Endothelial cell of umbilical vein (primary cell): Measurements from ENCODE around the gene EDN2. TPM values are rescaled to one million over a fixed set of nuclear protein-coding genes. Genes with fewer than 3 reads are reported as not detected.

Source experiments
- BruUV-seq: library from RNA; stranded (reverse); fragments of 400-500 nt; replicated peaks from 2 replicates; lab custom pipeline; 2021; lab: Mats Ljungman, UMichigan
- CTCF ChIA-PET: fragments of 300-600, 350-600 bp; sonication (Branson Sonifier 250); formaldehyde crosslinking; loops from one replicate; lab custom pipeline; 2021; ENCODE audit warnings: antibody characterized with exemption, inconsistent platforms; lab: Charles Lee
- POLR2A ChIA-PET: fragments of 300-600, 350-600 bp; sonication (Branson Sonifier 250); formaldehyde crosslinking; loops from one replicate; lab custom pipeline; 2021; ENCODE audit warnings: antibody characterized with exemption, inconsistent platforms; lab: Charles Lee
- DNase-seq: peaks from one replicate; pipeline ENCODE4 v3.0.0-alpha.2; 2011; ENCODE audit warnings: low read depth, low spot score
- FAIRE-seq: peaks from 2 replicates; lab custom pipeline; 2011; peaks lifted over from hg19 to GRCh38; lab: Jason Lieb, UNC
- H2AFZ ChIP-seq: 2 replicates; pipeline ENCODE4 v1.6.0; 2012; ENCODE audit warnings: low read depth, low read length, control low read depth, inconsistent platforms
- H3K27ac ChIP-seq: 2 replicates; pipeline ENCODE4 v1.5.1; 2011; ENCODE audit warnings: low read depth, mild to moderate bottlenecking, control low read depth, low read length, moderate library complexity; ENCODE audit not compliant: insufficient read depth
- H3K27me3 ChIP-seq, 2 experiments: 2 replicates each; pipeline versions ENCODE4 v1.6.0 to v1.6.1; 2011; ENCODE audit warnings: low read length in 2 of 2, mixed read lengths in 1 of 2; ENCODE audit not compliant: control insufficient read depth in 2 of 2, insufficient read depth in 2 of 2
- H3K36me3 ChIP-seq, 2 experiments: 2 replicates in 1 of 2; 3 replicates in 1 of 2; pipeline ENCODE4 v1.5.1; 2011; ENCODE audit warnings: low read length in 2 of 2, mild to moderate bottlenecking in 1 of 2, moderate library complexity in 1 of 2; ENCODE audit not compliant: control insufficient read depth in 2 of 2, insufficient read depth in 2 of 2; ENCODE audit errors: extremely low read depth in 1 of 2
- H3K4me1 ChIP-seq: 3 replicates; pipeline ENCODE4 v1.5.1; 2011; ENCODE audit warnings: mild to moderate bottlenecking, low read length; ENCODE audit not compliant: control insufficient read depth, insufficient read depth; ENCODE audit errors: extremely low read depth
- H3K4me2 ChIP-seq: 2 replicates; pipeline ENCODE4 v1.6.1; 2011; ENCODE audit warnings: low read length, control low read depth, mixed read lengths; ENCODE audit not compliant: insufficient read depth
- H3K4me3 ChIP-seq, 3 experiments: fragments of 200-600 bp in 1 of 3; sonication (generic), shearing (Covaris generic) in 1 of 3; replicated peaks in 1 of 3; 2 replicates each; pipeline ENCODE4 v1.5.1; 2011 to 2016; ENCODE audit warnings: control low read depth in 3 of 3, low read length in 3 of 3, mild to moderate bottlenecking in 2 of 3, inconsistent platforms in 1 of 3, low read depth in 1 of 3, moderate library complexity in 1 of 3; ENCODE audit not compliant: insufficient read depth in 1 of 3
- H3K79me2 ChIP-seq: 2 replicates; pipeline ENCODE4 v1.6.0; 2012; ENCODE audit warnings: low read length, inconsistent platforms; ENCODE audit not compliant: control insufficient read depth, insufficient read depth
- H3K9ac ChIP-seq: replicated peaks from 2 replicates; pipeline ENCODE3; 2011; ENCODE audit warnings: low read length, control low read depth; ENCODE audit not compliant: insufficient read depth; ENCODE audit errors: extremely low read depth
- H3K9me1 ChIP-seq: replicated peaks from 3 replicates; pipeline ENCODE4 v1.6.0; 2011; ENCODE audit warnings: mild to moderate bottlenecking, low read length; ENCODE audit not compliant: control insufficient read depth, insufficient read depth; ENCODE audit errors: extremely low read depth
- H3K9me3 ChIP-seq: replicated peaks from 2 replicates; pipeline ENCODE4 v1.5.1; 2012; ENCODE audit warnings: low read length, inconsistent platforms; ENCODE audit not compliant: control insufficient read depth, insufficient read depth
- H4K20me1 ChIP-seq: replicated peaks from 2 replicates; pipeline ENCODE3; 2011; ENCODE audit warnings: mild to moderate bottlenecking, low read length; ENCODE audit not compliant: control insufficient read depth, insufficient read depth; ENCODE audit errors: extremely low read depth
- CTCF ChIP-seq, 2 donors: IDR thresholded peaks; 1 replicate in 1 of 2; 2 replicates in 1 of 2; pipeline ENCODE4 v1.5.1; 2011; ENCODE audit warnings: low read length in 2 of 2, mild to moderate bottlenecking in 2 of 2, moderate library complexity in 2 of 2, control low read depth in 1 of 2, inconsistent platforms in 1 of 2, low read depth in 1 of 2; ENCODE audit not compliant: insufficient read depth in 1 of 2; ENCODE audit errors: extremely low read depth in 1 of 2
- EZH2 ChIP-seq: IDR thresholded peaks from 2 replicates; pipeline ENCODE4 v1.6.1; 2012; ENCODE audit warnings: borderline replicate concordance, low read depth, mild to moderate bottlenecking, moderate library complexity, low read length, inconsistent platforms; ENCODE audit not compliant: severe bottlenecking
- FOS ChIP-seq: IDR thresholded peaks from 2 replicates; pipeline ENCODE4 v1.6.1; 2011; ENCODE audit warnings: mild to moderate bottlenecking, low read length, moderate library complexity, borderline replicate concordance; ENCODE audit not compliant: insufficient read depth
- GATA2 ChIP-seq: IDR thresholded peaks from 2 replicates; pipeline ENCODE4 v1.7.0; 2011; ENCODE audit warnings: low read depth, mild to moderate bottlenecking, moderate library complexity, mixed read lengths, low read length; ENCODE audit not compliant: insufficient read length, insufficient read depth
- JUN ChIP-seq: IDR thresholded peaks from 2 replicates; pipeline ENCODE4 v1.6.1; 2011; ENCODE audit warnings: borderline replicate concordance, low read depth; ENCODE audit not compliant: insufficient read length, insufficient read depth
- MYC ChIP-seq: IDR thresholded peaks from one replicate; pipeline ENCODE4 v1.6.1; 2011; ENCODE audit warnings: mild to moderate bottlenecking, low read depth, low read length
- POLR2A ChIP-seq: IDR thresholded peaks from 2 replicates; pipeline ENCODE4 v1.6.1; 2012; ENCODE audit warnings: low read depth, mild to moderate bottlenecking, control low read depth, low read length
- POLR2AphosphoS5 ChIP-seq: IDR thresholded peaks from 2 replicates; pipeline ENCODE4 v1.6.1; 2012; ENCODE audit warnings: low read depth, mild to moderate bottlenecking, control low read depth, low read length, moderate library complexity; ENCODE audit not compliant: insufficient read depth
- dilution Hi-C: fragments of 300-500 bp; cut with MboI; formaldehyde crosslinking; loops from one replicate; pipeline ENCODE4 v1.15.0; 2019; ENCODE audit warnings: low sequenced_read_pairs; ENCODE audit not compliant: extremely low pct_ligation_motif_present
- intact Hi-C: fragments of 100-400 bp; cut with micrococcal nuclease; formaldehyde crosslinking; loops from one replicate; pipeline ENCODE4 v1.10.0; 2022
- polyA plus RNA-seq, 4 experiments: library from polyadenylated mRNA; depleted of rRNA in 3 of 4; stranded (reverse) in 3 of 4; unstranded in 1 of 4; fragments of >200 nt; gene quantifications; 2 replicates each; pipeline versions ENCODE4 v1.2.1 to v1.2.3, GENCODE V29; 2011 to 2012; ENCODE audit warnings: missing spikeins in 1 of 4
- total RNA-seq: library from RNA; stranded (reverse); gene quantifications from 2 replicates; pipeline ENCODE4 v1.2.3, GENCODE V29; 2021
- TF ChIP-seq, protein P1 (sequence below): IDR thresholded peaks from 2 replicates; pipeline ENCODE4 v1.6.1; 2011; ENCODE audit not compliant: insufficient read depth, insufficient read length

Gene EDN2
- total and polyA plus RNA-seq, 2 donors (not counting 3 experiments of a cell fraction or from before 2014, with no cell fraction given), result not detected

DNA sequence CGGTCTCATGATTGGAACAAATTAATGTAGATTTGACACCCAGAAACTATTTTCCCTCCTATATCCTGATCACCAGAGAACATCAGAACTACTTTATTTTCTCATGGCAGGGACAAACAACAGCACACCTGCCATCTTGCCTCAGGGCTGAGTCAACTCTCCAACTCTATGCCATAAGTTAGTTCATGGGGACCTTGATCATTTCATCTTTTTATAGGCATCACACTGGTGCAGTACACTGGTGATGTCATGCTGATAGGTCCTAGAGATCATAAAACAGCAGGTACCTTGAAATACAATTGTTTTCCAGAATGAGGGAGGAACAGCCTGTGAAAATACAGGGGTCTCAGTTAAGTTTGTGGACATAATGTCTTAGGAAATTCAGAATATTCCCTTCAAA lies 45.8 kb downstream of the EDN2 start:
- POLR2A ChIA-PET, result no interaction called here
- FAIRE-seq (no peak), DNase-seq (no peak)
- H3K9me3 ChIP-seq, result no peaks in the 10 kb centered on the region
- dilution Hi-C loops, result no loop called here
- no peaks in the 10 kb centered on the region for H3K4me1 ChIP-seq
- intact Hi-C loops, result no loop called here
- no peaks in the 10 kb centered on the region for H3K9me1 ChIP-seq
- H3K36me3 ChIP-seq, result no peaks in the 10 kb centered on the region
- no peaks in the 10 kb centered on the region for H3K79me2 ChIP-seq
- CTCF ChIA-PET, result no interaction called here
- H3K27ac ChIP-seq, result no peak overlapping the region
- BruUV-seq, result no TSS peak
- no peak overlapping the region for H3K4me3 ChIP-seq
- H3K9ac ChIP-seq, result no peak overlapping the region
- no peak overlapping the region for H2AFZ ChIP-seq
- TF ChIP-seq POLR2A, result no peak
- TF ChIP-seq, protein P1, sequence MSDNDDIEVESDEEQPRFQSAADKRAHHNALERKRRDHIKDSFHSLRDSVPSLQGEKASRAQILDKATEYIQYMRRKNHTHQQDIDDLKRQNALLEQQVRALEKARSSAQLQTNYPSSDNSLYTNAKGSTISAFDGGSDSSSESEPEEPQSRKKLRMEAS, result no peak
- TF ChIP-seq GATA2, result no peak
- TF ChIP-seq JUN, result no peak
- TF ChIP-seq MYC, result no peak
- no peak for TF ChIP-seq EZH2
- TF ChIP-seq CTCF (IDR thresholded peaks at IDR 0.05; ENCODE audit: extremely low read depth in 1 of 2, insufficient read depth in 1 of 2, low read depth in 1 of 2, low read length in 2 of 2), result no peak
- no peak for TF ChIP-seq POLR2AphosphoS5
- no peak for TF ChIP-seq FOS
- H3K27me3 ChIP-seq, result peaks cover 4 to 7% of the 10 kb centered on the region in 2 experiments
- no peak overlapping the region for H3K4me2 ChIP-seq
- no peaks in the 10 kb centered on the region for H4K20me1 ChIP-seq
